ENCODE measurements around the gene MTMR1. TPM values are rescaled to one million over a fixed set of nuclear protein-coding genes. Genes with fewer than 3 reads are reported as not detected.
A peak's percentile ranks its signal among the peaks of the same experiment; 100 is the strongest.

Gene MTMR1
- total RNA-seq, 3 donors from 2014 or later (not counting 1 experiment from before 2014, with no cell fraction given): 43.0 to 45.1 (median 43.1) TPM

DNA sequence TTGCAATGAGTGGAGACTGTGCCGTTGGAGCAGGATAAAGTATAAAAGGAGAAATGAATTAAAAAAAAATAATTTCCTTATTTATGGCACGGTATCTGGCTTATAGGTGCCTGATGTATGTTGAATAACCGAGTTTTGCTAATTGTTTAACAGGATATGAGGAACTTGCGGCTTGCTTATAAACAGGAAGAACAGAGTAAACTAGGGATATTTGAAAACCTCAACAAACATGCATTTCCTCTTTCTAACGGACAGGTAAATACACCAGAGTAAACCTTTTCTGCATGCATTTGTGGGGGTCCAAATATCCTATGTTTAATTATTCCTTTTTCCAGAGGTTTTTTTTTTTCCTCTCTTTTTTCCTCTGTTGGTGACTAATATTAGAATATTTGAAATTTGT lies 36.8 kb downstream of the MTMR1 start:
- Histone ChIP-seq H3K27me3 (ENCODE audit: control insufficient read depth, insufficient read depth, low read length) (no peaks in the 10 kb centered on the region), H3K9me3 (ENCODE audit: control insufficient read depth, insufficient read depth, low read length) (no peaks in the 10 kb centered on the region), H3K4me1 (ENCODE audit: control insufficient read depth, insufficient read depth, low read length) (no peaks in the 10 kb centered on the region), H3K27ac (ENCODE audit: low read length) (no peak overlapping the region), H3K36me3 (ENCODE audit: control insufficient read depth, insufficient read depth, low read length) (peaks cover 45% of the 10 kb centered on the region), H3K4me3 (ENCODE audit: low read length) (no peak overlapping the region)
- H3K27me3 Mint-ChIP-seq (ENCODE audit: low read depth in 2 of 2): no peaks in the 10 kb centered on the region
- no peak for TF ChIP-seq CTCF (IDR thresholded peaks at IDR 0.05)
- no peak overlapping the region for H3K27ac Mint-ChIP-seq
- intact Hi-C loops (cut with micrococcal nuclease): no loop called here
- DNase-seq: no peak
- H3K4me3 Mint-ChIP-seq: no peak overlapping the region
- H3K9me3 Mint-ChIP-seq: no peaks in the 10 kb centered on the region
- ATAC-seq: no peak
- H3K36me3 Mint-ChIP-seq: no peaks in the 10 kb centered on the region
- H3K4me1 Mint-ChIP-seq: peaks cover 2 to 20% of the 10 kb centered on the region in 2 donors
- 87% methylated on average over 4 of the region's 5 CpGs for WGBS (ENCODE audit: insufficient coverage)

GRCh38 chrX:150730719-150731118 lies 37.5 kb downstream of the MTMR1 start:
- Mint-ChIP-seq H3K4me1 (peaks cover under 1 to 18% of the 10 kb centered on the region in 2 donors), H3K4me3 (no peak overlapping the region), H3K27me3 (ENCODE audit: low read depth in 2 of 2) (no peaks in the 10 kb centered on the region), H3K27ac (no peak overlapping the region), H3K9me3 (no peaks in the 10 kb centered on the region), H3K36me3 (no peaks in the 10 kb centered on the region)
- no peaks in the 10 kb centered on the region for H3K9me3 ChIP-seq (ENCODE audit: control insufficient read depth, insufficient read depth, low read length)
- no peak overlapping the region for H3K27ac ChIP-seq (ENCODE audit: low read length)
- H3K4me1 ChIP-seq (ENCODE audit: control insufficient read depth, insufficient read depth, low read length): no peaks in the 10 kb centered on the region
- H3K4me3 ChIP-seq (ENCODE audit: low read length): no peak overlapping the region
- ATAC-seq (no peak), DNase-seq (no peak)
- H3K36me3 ChIP-seq (ENCODE audit: control insufficient read depth, insufficient read depth, low read length): peaks cover 47% of the 10 kb centered on the region
- TF ChIP-seq CTCF (IDR thresholded peaks at IDR 0.05): no peak
- intact Hi-C loops (cut with micrococcal nuclease): no loop called here
- no peaks in the 10 kb centered on the region for H3K27me3 ChIP-seq (ENCODE audit: control insufficient read depth, insufficient read depth, low read length)
- WGBS (ENCODE audit: insufficient coverage): 97% methylated on average over 2 of the region's 6 CpGs

GRCh38 chrX:150731795-150732194 lies 38.6 kb downstream of the MTMR1 start:
- intact Hi-C loops (cut with micrococcal nuclease): no loop called here
- TF ChIP-seq CTCF (IDR thresholded peaks at IDR 0.05): no peak
- WGBS (ENCODE audit: insufficient coverage): 91% methylated on average over 1 of the region's 3 CpGs
- Histone ChIP-seq H3K27me3 (ENCODE audit: control insufficient read depth, insufficient read depth, low read length) (no peaks in the 10 kb centered on the region), H3K4me1 (ENCODE audit: control insufficient read depth, insufficient read depth, low read length) (no peaks in the 10 kb centered on the region), H3K4me3 (ENCODE audit: low read length) (no peak overlapping the region), H3K9me3 (ENCODE audit: control insufficient read depth, insufficient read depth, low read length) (no peaks in the 10 kb centered on the region), H3K36me3 (ENCODE audit: control insufficient read depth, insufficient read depth, low read length) (peaks cover 50% of the 10 kb centered on the region), H3K27ac (ENCODE audit: low read length) (no peak overlapping the region)
- Mint-ChIP-seq H3K9me3 (no peaks in the 10 kb centered on the region), H3K4me3 (no peak overlapping the region), H3K27ac (no peak overlapping the region), H3K36me3 (no peaks in the 10 kb centered on the region), H3K27me3 (ENCODE audit: low read depth in 2 of 2) (no peaks in the 10 kb centered on the region), H3K4me1 (peaks cover 9 to 23% of the 10 kb centered on the region in 2 donors)
- no peak for ATAC-seq
- no peak for DNase-seq

GRCh38 chrX:150736475-150736874 lies 43.3 kb downstream of the MTMR1 start:
- no peaks in the 10 kb centered on the region for H3K36me3 Mint-ChIP-seq
- peak overlapping the region; percentile 29 for H3K4me3 Mint-ChIP-seq
- no peaks in the 10 kb centered on the region for H3K9me3 ChIP-seq (ENCODE audit: control insufficient read depth, insufficient read depth, low read length)
- H3K4me3 ChIP-seq (ENCODE audit: low read length): no peak overlapping the region
- peaks cover 9 to 27% of the 10 kb centered on the region in 2 donors for H3K4me1 Mint-ChIP-seq
- H3K27me3 ChIP-seq (ENCODE audit: control insufficient read depth, insufficient read depth, low read length): no peaks in the 10 kb centered on the region
- peaks cover 48% of the 10 kb centered on the region for H3K36me3 ChIP-seq (ENCODE audit: control insufficient read depth, insufficient read depth, low read length)
- WGBS (ENCODE audit: insufficient coverage): 31% methylated on average over 8 of the region's 9 CpGs
- H3K27ac Mint-ChIP-seq: peak overlapping the region; percentile 64 to 85
- peak overlapping the region; percentile 66 for H3K27ac ChIP-seq (ENCODE audit: low read length)
- no peak for TF ChIP-seq CTCF (IDR thresholded peaks at IDR 0.05)
- intact Hi-C loops (cut with micrococcal nuclease): no loop called here
- H3K4me1 ChIP-seq (ENCODE audit: control insufficient read depth, insufficient read depth, low read length): no peaks in the 10 kb centered on the region
- H3K9me3 Mint-ChIP-seq: no peaks in the 10 kb centered on the region
- ATAC-seq: peak in 2 of 3 donors; percentile 24 to 28
- DNase-seq: no peak
- H3K27me3 Mint-ChIP-seq (ENCODE audit: low read depth in 2 of 2): no peaks in the 10 kb centered on the region

All from natural killer cell (primary cell).